Measurements from ENCODE around the gene TRIM5. TPM values are rescaled to one million over a fixed set of nuclear protein-coding genes. Genes with fewer than 3 reads are reported as not detected.
A peak's percentile ranks its signal among the peaks of the same experiment; 100 is the strongest.

TRIM5 gene
- total and polyA plus RNA-seq, 10 of the 15 experiments (the other 5 are each of a cell fraction or from before 2014, with no cell fraction given) = 20.0 to 59.7 (median 31.8) TPM

- RAD21 ChIA-PET (ENCODE audit: unreplicated experiment) = interaction anchor here (0.7 to 5.0 kb wide), 12 partner anchors 11 to 140 kb away, joined by 3 to 61 read pairs (median 4); partner anchors contain the start of genes OR52N2 and TRIM34
- WGBS (ENCODE audit: insufficient coverage, insufficient replicate concordance, low lambda C conversion rate, missing lambda C conversion rate) = 0% methylated on average over 2 of the region's 2 CpGs
- CTCF ChIA-PET = interaction anchor here (0.7 to 3.3 kb wide), 11 partner anchors 11 to 201 kb away, joined by 3 to 25 read pairs (median 4); partner anchors contain the start of genes OR52N2 and TRIM34
- DNase-seq (ENCODE audit: low read depth, low spot score) = peak; percentile 92
- Histone ChIP-seq H3K4me2 (ENCODE audit: control insufficient read depth, insufficient read depth) (peak within 1 kb of the TSS; percentile 80), H3K9ac (ENCODE audit: control insufficient read depth, insufficient read depth, low read length) (peak within 1 kb of the TSS; percentile 100), H2AFZ (ENCODE audit: control insufficient read depth, low read depth, low read length) (peak within 1 kb of the TSS; percentile 28), H3K4me1 (ENCODE audit: control insufficient read depth, insufficient read depth, low read length) (peaks cover 8% of the 10 kb centered on the region), H3K27ac (ENCODE audit: control insufficient read depth, insufficient read depth) (peak within 1 kb of the TSS; percentile 100), H3K9me3 (replicated peaks; ENCODE audit: control insufficient read depth, insufficient read depth, low read length) (no peaks in the 10 kb centered on the region), H3K27me3 (replicated peaks in 1 of 2; ENCODE audit: control insufficient read depth in 2 of 2, insufficient read depth in 2 of 2, low read length in 1 of 2) (no peaks in the 10 kb centered on the region), H3K36me3 (ENCODE audit: control insufficient read depth in 2 of 2, insufficient read depth in 2 of 2, low read length in 1 of 2) (peaks cover 0 to 5% of the 10 kb centered on the region in 2 experiments; a peak in 1 of 4 replicates), H3K79me2 (ENCODE audit: control insufficient read depth, insufficient read depth, low read length) (peaks cover 61% of the 10 kb centered on the region), H3K4me3 (peak within 1 kb of the TSS; percentile 78), H4K20me1 (ENCODE audit: control insufficient read depth, insufficient read depth) (no peaks in the 10 kb centered on the region)
- in situ Hi-C loops (cut with MboI) (loop anchor here (25.0 kb wide), 2 partner anchors 1823 to 1827 kb away; partner anchors contain the start of genes PPFIBP2 and STIM1), intact Hi-C loops (cut with micrococcal nuclease; ENCODE audit: unreplicated experiment) (no loop called here)
- BruUV-seq (replicated peaks) = no TSS peak
- peak; percentile 95 for FAIRE-seq
- SMC1A ChIA-PET (ENCODE audit: uncharacterized antibody, unreplicated experiment) = interaction anchor here (0.6 to 6.6 kb wide), 13 partner anchors 9 to 171 kb away, joined by 3 to 96 read pairs (median 6); partner anchors contain the start of gene TRIM34
- POLR2A ChIA-PET = interaction anchor here (0.7 to 6.1 kb wide), 7 partner anchors 10 to 929 kb away, joined by 3 to 58 read pairs (median 4); partner anchors contain the start of genes TPP1 and TRIM34
- peak; percentile 77 for ATAC-seq
- peak; percentile 73 for TF ChIP-seq RUNX3 (IDR thresholded peaks at IDR 0.05; ENCODE audit: low read length)
- 0 out of 2 replicates have a peak, but pooled peaks have one; percentile 29 for TF ChIP-seq TCF12 (IDR thresholded peaks at IDR 0.05; ENCODE audit: low read depth, low read length)
- TF ChIP-seq USF1 (IDR thresholded peaks at IDR 0.05; ENCODE audit: borderline replicate concordance, extremely low read length, insufficient read depth, low read depth, low read length) = no peak
- TF ChIP-seq PML (IDR thresholded peaks at IDR 0.05; ENCODE audit: low read length) = peak; percentile 68; the same call in 1 of the 2 replicates
- peak; percentile 41; the same call in 1 of the 2 replicates for TF ChIP-seq SPI1 (IDR thresholded peaks at IDR 0.05; ENCODE audit: borderline replicate concordance, insufficient read depth, low read depth, low read length)
- TF ChIP-seq SMAD5 (IDR thresholded peaks at IDR 0.05; ENCODE audit: low read depth) = 0 out of 2 replicates have a peak, but pooled peaks have one; percentile 36
- TF ChIP-seq IKZF1 (conservative IDR thresholded peaks at IDR 0.05) = peak; percentile 67; the same call in 1 of the 2 replicates
- 0 out of 2 replicates have a peak, but pooled peaks have one; percentile 21 for TF ChIP-seq GATAD2B (conservative IDR thresholded peaks at IDR 0.05; ENCODE audit: low read depth)
- peak; percentile 76; the same call in 1 of the 2 replicates for TF ChIP-seq RCOR1 (conservative IDR thresholded peaks at IDR 0.05; ENCODE audit: low read depth, low read length)
- TF ChIP-seq BHLHE40 (IDR thresholded peaks at IDR 0.05; ENCODE audit: borderline replicate concordance in 1 of 2, low read depth in 2 of 2, low read length in 1 of 2) = peak in 1 of 2 experiments; percentile 60; a peak in 2 of 4 replicates
- TF ChIP-seq POLR2AphosphoS5 (IDR thresholded peaks at IDR 0.05; ENCODE audit: low read length) = peak; percentile 87
- no peak for TF ChIP-seq RAD51 (IDR thresholded peaks at IDR 0.05)
- peak; percentile 51; the same call in 1 of the 2 replicates for TF ChIP-seq ATF7 (IDR thresholded peaks at IDR 0.05; ENCODE audit: low read depth)
- TF ChIP-seq BACH1 (IDR thresholded peaks at IDR 0.05; ENCODE audit: borderline replicate concordance) = peak; percentile 48; the same call in 1 of the 2 replicates
- TF ChIP-seq ETV6 (conservative IDR thresholded peaks at IDR 0.05 in 1 of 2, IDR thresholded peaks at IDR 0.05 in 1 of 2; ENCODE audit: borderline replicate concordance in 1 of 2, low read depth in 1 of 2) = peak in 1 of 2 experiments; percentile 26; a peak in 1 of 4 replicates
- TF ChIP-seq NFIC (IDR thresholded peaks at IDR 0.05; ENCODE audit: low read depth, low read length) = peak; percentile 52; the same call in 1 of the 2 replicates
- TF ChIP-seq YY1 (IDR thresholded peaks at IDR 0.05; ENCODE audit: low read depth, low read length) = no peak
- TF ChIP-seq MLLT1 (IDR thresholded peaks at IDR 0.05) = peak; percentile 93
- peak; percentile 89 for TF ChIP-seq ZNF24 (IDR thresholded peaks at IDR 0.05)
Observed at GRCh38 chr11:5689551-5689983, 4.7 kb upstream of the TRIM5 start, which contains the start of gene TRIM22. TRIM22 (plus strand) TSS chr11:5689790; CDS start chr11:5696233, 6,443 bp downstream.
